ENCODE data around the gene LSAMP.

GRCh38 chr3:116270056-116270455 lies 175.2 kb downstream of the LSAMP start:
- TF ChIP-seq CTCF (IDR thresholded peaks at IDR 0.05) (no peak), POLR2A (IDR thresholded peaks at IDR 0.05; ENCODE audit: low read depth) (no peak)

Measured in esophagus muscularis mucosa (tissue), 3 donors.